Hepatocyte (in vitro differentiated cells): Measurements from ENCODE around the gene LMF1. TPM values are rescaled to one million over a fixed set of nuclear protein-coding genes. Genes with fewer than 3 reads are reported as not detected.

ENCODE experiments used
- DNase-seq: peaks from one replicate; pipeline ENCODE4 v3.0.0-alpha.2; 2016; ENCODE audit warnings: low spot score
- H2AFZ ChIP-seq: fragments of 200-600 bp; sonication (generic); 2 replicates; pipeline ENCODE4 v1.6.0; 2016; ENCODE audit warnings: antibody characterized with exemption, mild to moderate bottlenecking
- H3K27ac ChIP-seq: fragments of 200-600 bp; sonication (generic); 2 replicates; pipeline ENCODE4 v1.5.1; 2016; ENCODE audit warnings: mild to moderate bottlenecking
- H3K27me3 ChIP-seq: fragments of 200-600 bp; sonication (generic); 2 replicates; pipeline ENCODE4 v1.6.1; 2016
- H3K36me3 ChIP-seq: fragments of 200-600 bp; sonication (generic); replicated peaks from 2 replicates; pipeline ENCODE4 v1.5.1; 2016; ENCODE audit warnings: low read depth; ENCODE audit not compliant: insufficient read depth
- H3K4me1 ChIP-seq: fragments of 200-600 bp; sonication (generic); 2 replicates; pipeline ENCODE4 v1.5.1; 2016; ENCODE audit warnings: mild to moderate bottlenecking, moderate library complexity; ENCODE audit not compliant: insufficient read depth
- H3K4me2 ChIP-seq: fragments of 200-600 bp; sonication (generic); 2 replicates; pipeline ENCODE4 v1.6.0; 2016
- H3K4me3 ChIP-seq: fragments of 200-600 bp; sonication (generic); 2 replicates; pipeline ENCODE4 v1.5.1; 2016; ENCODE audit warnings: mild to moderate bottlenecking
- H3K79me2 ChIP-seq: fragments of 200-600 bp; sonication (generic); 2 replicates; pipeline ENCODE4 v1.6.0; 2017; ENCODE audit warnings: mild to moderate bottlenecking
- H3K9me2 ChIP-seq: fragments of 200-600 bp; sonication (generic); replicated peaks from 2 replicates; pipeline ENCODE4 v1.6.0; 2017; ENCODE audit warnings: mild to moderate bottlenecking; ENCODE audit not compliant: insufficient read depth
- H3K9me3 ChIP-seq: fragments of 200-600 bp; sonication (generic); 2 replicates; pipeline ENCODE4 v1.5.1; 2016; ENCODE audit warnings: low read depth, mild to moderate bottlenecking
- H4K20me1 ChIP-seq: fragments of 200-600 bp; sonication (generic); 2 replicates; pipeline ENCODE4 v1.6.0; 2016; ENCODE audit warnings: mild to moderate bottlenecking; ENCODE audit not compliant: insufficient read depth, poor library complexity, severe bottlenecking
- EZH2 ChIP-seq: fragments of 200-600 bp; sonication (generic); IDR thresholded peaks from 2 replicates; pipeline ENCODE4 v1.6.1; 2016; ENCODE audit warnings: antibody characterized with exemption, mild to moderate bottlenecking, borderline replicate concordance
- EZH2phosphoT487 ChIP-seq: fragments of 200-600 bp; sonication (generic); IDR thresholded peaks from one replicate; pipeline ENCODE4 v1.6.1; 2018; ENCODE audit warnings: antibody characterized with exemption, mild to moderate bottlenecking, low read depth, moderate library complexity; ENCODE audit not compliant: unreplicated experiment, severe bottlenecking
- WGBS: methylation state at CpG from one replicate; pipeline ENCODE4 v1.1.6; 2016; ENCODE audit warnings: low lambda C conversion rate; ENCODE audit errors: missing lambda C conversion rate; 5-methylcytosine and 5-hydroxymethylcytosine counted together
- polyA plus RNA-seq: library from polyadenylated mRNA; unstranded; fragments of >200 nt; fragmentation: Nextera tagmentation; extraction: Ambion mirVana; gene quantifications from 2 replicates; pipeline ENCODE4 v1.2.1, GENCODE V29; 2016
- total RNA-seq: library from RNA; depleted of rRNA; stranded (reverse); fragments of >200 nt; gene quantifications from 2 replicates; pipeline ENCODE4 v1.2.3, GENCODE V29; 2014
- TF ChIP-seq, protein P1 (sequence below): fragments of 200-600 bp; sonication (generic); IDR thresholded peaks from 2 replicates; pipeline ENCODE4 v1.5.1; 2016; ENCODE audit warnings: antibody characterized with exemption, mild to moderate bottlenecking; ENCODE audit not compliant: poor library complexity

LMF1 gene
- total and polyA plus RNA-seq, 2 experiments from 2014 or later = 27.2 to 34.3 TPM

DNA sequence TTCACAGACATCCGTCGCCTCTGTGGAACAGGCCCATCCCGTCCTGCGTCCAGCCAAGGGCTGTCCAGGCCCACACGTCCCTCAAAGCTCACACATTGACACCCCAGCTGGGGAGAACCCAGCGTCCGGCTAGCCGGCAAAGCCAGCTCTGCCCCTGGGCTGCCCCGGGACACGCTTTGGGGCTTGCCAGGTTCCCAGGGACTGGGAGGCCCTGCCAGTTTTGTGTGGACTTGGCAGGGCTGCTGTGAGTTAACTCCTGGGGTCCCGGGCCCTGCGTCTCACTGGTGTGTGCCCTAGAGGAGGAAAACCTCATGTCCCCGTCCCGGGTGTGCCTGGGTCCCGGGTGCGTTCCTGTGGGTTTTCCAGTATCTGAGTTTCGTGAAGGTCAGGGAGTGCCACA, 17.1 kb upstream of the LMF1 start:
- Histone ChIP-seq H3K9me2 (no peaks in the 10 kb centered on the region), H2AFZ (no peak overlapping the region), H3K79me2 (no peaks in the 10 kb centered on the region), H3K4me1 (peaks cover 3% of the 10 kb centered on the region), H3K4me2 (no peak overlapping the region), H3K36me3 (no peaks in the 10 kb centered on the region), H3K27ac (no peak overlapping the region), H4K20me1 (peaks cover 2% of the 10 kb centered on the region), H3K9me3 (no peaks in the 10 kb centered on the region), H3K4me3 (no peak overlapping the region), H3K27me3 (peaks cover 1% of the 10 kb centered on the region)
- TF ChIP-seq EZH2phosphoT487 = no peak
- no peak for DNase-seq
- 93% methylated on average over 16 of the region's 17 CpGs for WGBS

DNA sequence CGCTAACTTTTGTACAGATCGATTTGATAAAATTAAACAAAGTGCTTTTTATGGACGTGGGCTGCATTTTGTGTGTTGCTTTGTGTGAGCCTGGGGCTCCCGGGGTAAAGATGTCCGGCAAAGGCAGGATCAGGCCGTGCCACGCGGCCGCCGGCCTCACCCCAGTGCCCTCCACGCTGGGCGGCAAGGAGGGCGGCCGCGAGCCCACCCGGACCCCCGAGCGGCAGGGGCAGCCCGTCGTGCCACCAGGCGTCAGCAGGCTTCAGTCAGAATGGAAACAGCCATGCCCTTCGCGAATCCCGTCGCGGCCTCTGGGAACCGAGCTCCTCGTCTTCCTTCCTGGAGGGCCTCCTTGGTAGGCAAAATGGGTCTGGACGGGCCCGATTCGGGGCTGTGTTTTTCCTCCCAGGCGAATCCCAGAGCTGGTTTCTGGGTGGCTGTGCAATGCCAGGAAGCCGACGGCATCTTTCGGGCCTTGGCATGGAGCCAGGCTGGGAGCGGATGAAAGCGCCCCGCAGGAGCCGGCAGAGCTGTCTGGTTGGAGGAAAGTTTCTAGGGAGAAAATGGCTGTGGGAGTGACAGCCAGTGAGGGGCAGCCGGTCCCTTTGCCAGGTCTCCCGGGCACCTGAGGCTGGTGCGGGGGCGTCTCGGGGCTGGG, 16.3 kb upstream of the LMF1 start:
- Histone ChIP-seq H2AFZ (no peak overlapping the region), H3K9me2 (no peaks in the 10 kb centered on the region), H3K27ac (no peak overlapping the region), H3K79me2 (no peaks in the 10 kb centered on the region), H3K36me3 (no peaks in the 10 kb centered on the region), H3K27me3 (peaks cover 10% of the 10 kb centered on the region), H3K9me3 (no peaks in the 10 kb centered on the region), H3K4me3 (no peak overlapping the region), H3K4me2 (no peak overlapping the region), H3K4me1 (peaks cover 9% of the 10 kb centered on the region), H4K20me1 (peaks cover 2% of the 10 kb centered on the region)
- DNase-seq = no peak
- TF ChIP-seq, protein P1, sequence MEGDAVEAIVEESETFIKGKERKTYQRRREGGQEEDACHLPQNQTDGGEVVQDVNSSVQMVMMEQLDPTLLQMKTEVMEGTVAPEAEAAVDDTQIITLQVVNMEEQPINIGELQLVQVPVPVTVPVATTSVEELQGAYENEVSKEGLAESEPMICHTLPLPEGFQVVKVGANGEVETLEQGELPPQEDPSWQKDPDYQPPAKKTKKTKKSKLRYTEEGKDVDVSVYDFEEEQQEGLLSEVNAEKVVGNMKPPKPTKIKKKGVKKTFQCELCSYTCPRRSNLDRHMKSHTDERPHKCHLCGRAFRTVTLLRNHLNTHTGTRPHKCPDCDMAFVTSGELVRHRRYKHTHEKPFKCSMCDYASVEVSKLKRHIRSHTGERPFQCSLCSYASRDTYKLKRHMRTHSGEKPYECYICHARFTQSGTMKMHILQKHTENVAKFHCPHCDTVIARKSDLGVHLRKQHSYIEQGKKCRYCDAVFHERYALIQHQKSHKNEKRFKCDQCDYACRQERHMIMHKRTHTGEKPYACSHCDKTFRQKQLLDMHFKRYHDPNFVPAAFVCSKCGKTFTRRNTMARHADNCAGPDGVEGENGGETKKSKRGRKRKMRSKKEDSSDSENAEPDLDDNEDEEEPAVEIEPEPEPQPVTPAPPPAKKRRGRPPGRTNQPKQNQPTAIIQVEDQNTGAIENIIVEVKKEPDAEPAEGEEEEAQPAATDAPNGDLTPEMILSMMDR = no peak
- no peak for TF ChIP-seq EZH2phosphoT487
- no peak for TF ChIP-seq EZH2
- WGBS = 87% methylated on average over 44 of the region's 44 CpGs

DNA sequence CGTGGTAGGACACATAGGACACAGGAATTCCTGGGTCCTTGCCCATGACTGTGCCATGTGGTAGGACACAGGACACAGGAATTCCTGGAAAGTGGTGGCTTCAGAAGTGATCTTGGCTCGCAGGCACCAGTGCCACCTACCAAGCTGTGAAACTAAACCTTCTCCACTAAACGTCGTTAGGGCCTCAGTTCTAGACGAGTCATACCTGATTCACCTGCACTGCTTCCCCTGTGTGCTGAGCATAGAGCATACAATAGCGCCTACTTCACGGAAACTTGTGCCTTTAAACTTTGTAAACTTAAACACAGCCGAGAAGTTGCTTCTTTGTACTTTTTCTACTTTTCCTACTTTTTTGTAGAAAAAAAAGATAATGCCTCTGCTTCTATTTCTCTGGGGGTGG, 15.6 kb upstream of the LMF1 start:
- no peak overlapping the region for H2AFZ ChIP-seq
- no peak for DNase-seq
- H3K27ac ChIP-seq = no peak overlapping the region
- H3K79me2 ChIP-seq = no peaks in the 10 kb centered on the region
- peaks cover 9% of the 10 kb centered on the region for H3K4me1 ChIP-seq
- TF ChIP-seq EZH2 = no peak
- TF ChIP-seq, protein P1 = no peak
- no peak for TF ChIP-seq EZH2phosphoT487
- no peak overlapping the region for H3K4me2 ChIP-seq
- no peaks in the 10 kb centered on the region for H3K9me3 ChIP-seq
- no peak overlapping the region for H3K4me3 ChIP-seq
- peaks cover 2% of the 10 kb centered on the region for H4K20me1 ChIP-seq
- no peaks in the 10 kb centered on the region for H3K9me2 ChIP-seq
- no peaks in the 10 kb centered on the region for H3K36me3 ChIP-seq
- H3K27me3 ChIP-seq = peaks cover 10% of the 10 kb centered on the region
- WGBS = 86% methylated on average over 8 of the region's 8 CpGs

DNA sequence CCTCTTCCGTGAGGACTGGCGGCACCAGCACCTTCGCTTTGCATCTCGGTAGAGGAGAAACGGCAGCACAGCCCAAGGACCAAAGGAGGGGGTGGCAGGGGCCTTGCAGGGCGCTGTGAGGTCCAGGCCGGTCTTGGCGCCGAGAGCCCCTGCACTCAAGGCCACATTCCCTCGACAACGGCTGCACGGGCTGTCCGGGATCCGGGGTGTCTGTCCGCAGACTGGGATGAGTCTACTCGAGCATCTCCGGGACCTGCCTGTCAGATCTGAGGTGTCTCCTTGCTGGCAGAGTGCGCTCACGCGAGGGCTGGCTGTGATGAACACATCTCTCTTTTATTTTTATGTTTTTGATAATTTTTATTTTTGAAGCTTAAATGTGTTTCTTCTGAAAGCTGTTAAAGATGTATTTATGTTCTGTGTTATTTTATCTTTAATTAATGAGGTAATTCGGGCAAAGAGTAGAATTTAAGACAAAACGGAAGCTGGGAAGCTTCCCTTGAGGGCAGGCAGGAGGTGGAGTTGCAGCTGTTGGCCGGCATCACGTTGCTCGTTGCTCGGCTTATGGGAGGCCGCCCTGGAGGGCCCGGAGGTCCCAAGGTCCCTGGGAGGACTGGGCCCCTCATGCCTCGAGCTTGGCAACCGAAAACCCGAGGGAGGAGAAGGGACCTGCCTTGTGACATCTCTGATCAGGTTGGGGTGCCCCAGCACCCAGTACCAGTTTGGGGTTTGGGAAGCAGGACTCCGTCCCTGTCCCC, 15.0 kb upstream of the LMF1 start:
- DNase-seq = no peak
- H4K20me1 ChIP-seq = peaks cover 2% of the 10 kb centered on the region
- TF ChIP-seq EZH2 = no peak
- 91% methylated on average over 32 of the region's 32 CpGs for WGBS
- H3K9me2 ChIP-seq = no peaks in the 10 kb centered on the region
- H2AFZ ChIP-seq = no peak overlapping the region
- H3K79me2 ChIP-seq = no peaks in the 10 kb centered on the region
- H3K4me2 ChIP-seq = no peak overlapping the region
- no peak overlapping the region for H3K27ac ChIP-seq
- no peaks in the 10 kb centered on the region for H3K36me3 ChIP-seq
- H3K27me3 ChIP-seq = peaks cover 10% of the 10 kb centered on the region
- H3K4me1 ChIP-seq = peaks cover 9% of the 10 kb centered on the region
- no peaks in the 10 kb centered on the region for H3K9me3 ChIP-seq
- no peak overlapping the region for H3K4me3 ChIP-seq
